SIG-M5 treated with dmso at 0.1 percent for 504 hours (cell line): ENCODE data around the gene IER5.

ENCODE experiments used
- DNase-seq: peaks from one replicate; lab custom pipeline; 2025; ENCODE audit not compliant: unreplicated experiment; lab: John Stamatoyannopoulos, UW

The IER5 gene

GRCh38 chr1:181076852-181077251 lies 11.6 kb upstream of the IER5 start:
- no peak for DNase-seq

DNA sequence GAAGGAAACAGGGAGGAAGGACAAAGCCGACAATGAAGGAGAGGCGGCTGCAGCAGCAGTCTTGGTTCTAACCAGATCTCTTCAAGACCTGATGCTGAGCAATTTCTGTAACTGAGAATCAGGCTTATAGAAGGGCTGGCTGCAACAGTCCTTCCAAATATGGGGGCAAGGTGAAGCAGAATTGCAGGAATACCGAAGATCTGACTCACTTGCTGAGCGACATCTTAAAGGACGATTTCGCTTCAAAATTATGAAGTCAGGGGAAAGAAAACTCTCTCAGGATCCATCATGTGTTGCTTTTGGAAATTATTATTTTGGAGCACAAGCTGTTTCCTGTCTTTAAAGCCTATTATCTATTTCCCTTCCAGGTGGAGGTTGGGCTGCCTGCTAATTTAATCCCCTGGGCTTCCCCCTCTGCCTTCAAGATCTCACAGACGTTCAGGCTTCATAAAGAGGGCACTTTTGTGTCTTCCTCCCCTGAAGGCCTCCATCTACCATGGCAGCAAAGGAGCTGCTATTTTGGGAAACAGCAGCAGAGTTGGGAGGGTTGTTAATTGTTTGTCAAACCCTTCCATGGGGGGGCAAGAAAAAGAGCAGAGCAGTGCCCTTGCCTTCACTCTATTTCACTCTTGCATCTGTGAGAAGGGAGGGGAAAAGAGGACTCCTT lies 10.8 kb upstream of the IER5 start:
- no peak for DNase-seq

DNA sequence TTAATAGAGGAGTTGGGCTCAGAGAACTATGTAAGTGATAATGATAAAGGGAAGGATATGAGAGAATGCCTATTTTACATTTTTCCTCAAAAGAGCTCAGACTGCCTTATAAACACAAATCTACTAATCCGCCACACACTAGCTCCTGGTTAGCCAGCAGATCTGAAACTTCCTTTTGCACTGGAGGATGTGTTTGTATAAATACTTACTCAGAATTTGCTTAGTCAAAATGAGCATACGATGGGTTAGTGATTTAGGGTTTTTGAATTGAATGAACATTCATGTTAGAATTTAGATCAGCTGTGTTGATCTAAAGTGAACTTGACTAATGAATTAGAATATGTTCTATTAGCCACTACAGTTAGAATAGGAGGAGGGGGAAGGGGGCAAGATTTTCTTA lies 9.1 kb upstream of the IER5 start:
- DNase-seq = no peak

DNA sequence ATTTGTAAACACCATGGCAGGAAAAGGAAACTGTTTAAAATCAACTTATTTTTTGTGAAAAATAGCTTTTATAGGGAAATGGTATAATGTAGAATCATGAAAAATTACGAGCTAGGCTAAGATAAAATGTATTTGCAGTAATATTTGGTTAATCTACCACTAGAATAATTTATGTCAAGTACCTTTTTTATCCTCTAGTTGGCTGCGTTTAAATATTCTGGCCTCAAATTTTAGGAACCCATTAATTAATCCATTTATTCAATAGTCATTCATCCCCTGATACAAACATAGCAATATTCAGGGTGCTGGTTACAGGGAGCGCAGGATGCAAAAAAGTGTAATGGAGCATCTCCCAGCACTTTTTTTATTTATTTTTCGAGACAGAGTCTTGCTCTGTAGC lies 8.6 kb upstream of the IER5 start:
- DNase-seq = no peak

DNA sequence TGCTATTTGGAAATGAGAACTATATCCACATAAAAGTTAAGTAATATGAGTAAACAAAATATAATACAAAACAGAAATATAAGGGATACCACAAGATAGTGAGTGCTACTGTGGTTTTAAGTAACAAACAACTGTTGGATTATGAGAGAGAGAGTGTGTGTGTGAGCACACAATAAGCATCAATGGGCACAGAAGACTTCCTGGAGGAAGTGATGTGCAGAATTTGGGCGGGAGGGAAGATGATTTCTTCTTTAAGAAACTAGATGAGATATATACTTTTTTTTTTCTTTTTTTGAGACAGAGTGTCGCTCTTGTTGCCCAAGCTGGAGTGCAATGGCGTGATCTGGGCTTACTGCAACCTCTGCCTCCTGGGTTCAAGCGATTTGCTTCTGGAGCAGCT lies 7.9 kb upstream of the IER5 start:
- DNase-seq = no peak

GRCh38 chr1:181081395-181081794 lies 7.1 kb upstream of the IER5 start:
- no peak for DNase-seq

- DNase-seq = peak; percentile 97
These were observed 4.5 kb upstream of the IER5 start for GRCh38 chr1:181083842-181084605.

DNA sequence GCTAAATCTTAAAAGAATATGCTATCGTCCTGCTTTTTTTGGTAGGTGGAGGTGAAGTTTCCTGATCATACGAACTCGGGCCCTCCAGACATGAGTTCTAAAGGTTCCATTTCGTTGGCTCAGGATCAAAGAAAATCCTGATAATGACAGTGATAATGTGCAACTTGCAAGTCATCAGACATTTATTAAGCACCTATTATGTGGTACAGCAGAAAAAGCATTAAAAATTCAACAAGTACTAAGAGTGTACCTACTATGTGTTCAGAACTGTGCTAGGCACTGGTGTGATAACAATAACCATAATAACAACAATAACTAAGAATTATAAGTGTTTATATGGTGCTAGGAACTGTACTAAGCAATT lies 3.9 kb upstream of the IER5 start:
- DNase-seq = no peak

GRCh38 chr1:181086091-181086490 lies 2.4 kb upstream of the IER5 start:
- DNase-seq = no peak

GRCh38 chr1:181086926-181087325 lies 1.6 kb upstream of the IER5 start:
- peak; percentile 75 for DNase-seq

DNA sequence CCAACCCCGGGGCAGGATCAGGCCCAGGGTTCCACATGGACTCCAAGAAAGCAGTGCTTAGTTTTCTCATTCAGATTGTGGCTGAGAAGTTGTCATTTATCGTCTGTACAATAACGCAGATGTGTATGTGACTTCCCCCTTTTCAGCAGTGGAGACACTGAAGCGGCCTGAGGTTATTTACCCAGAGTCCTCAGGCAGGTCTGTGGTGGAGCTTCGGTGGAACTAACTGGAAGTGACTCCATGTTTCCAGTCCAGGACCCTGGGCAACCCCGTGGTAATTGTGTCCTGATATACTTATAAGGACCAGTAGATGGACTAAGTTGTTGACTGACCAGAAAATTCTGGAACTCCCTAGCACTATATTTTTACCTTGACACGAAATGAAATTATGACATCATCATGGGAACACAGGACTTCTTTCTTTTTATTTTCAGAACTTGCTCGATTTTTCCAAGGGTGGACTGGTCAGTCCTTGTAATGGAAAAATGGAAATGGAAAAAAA lies 1.0 kb upstream of the IER5 start:
- DNase-seq = peak; percentile 95

DNA sequence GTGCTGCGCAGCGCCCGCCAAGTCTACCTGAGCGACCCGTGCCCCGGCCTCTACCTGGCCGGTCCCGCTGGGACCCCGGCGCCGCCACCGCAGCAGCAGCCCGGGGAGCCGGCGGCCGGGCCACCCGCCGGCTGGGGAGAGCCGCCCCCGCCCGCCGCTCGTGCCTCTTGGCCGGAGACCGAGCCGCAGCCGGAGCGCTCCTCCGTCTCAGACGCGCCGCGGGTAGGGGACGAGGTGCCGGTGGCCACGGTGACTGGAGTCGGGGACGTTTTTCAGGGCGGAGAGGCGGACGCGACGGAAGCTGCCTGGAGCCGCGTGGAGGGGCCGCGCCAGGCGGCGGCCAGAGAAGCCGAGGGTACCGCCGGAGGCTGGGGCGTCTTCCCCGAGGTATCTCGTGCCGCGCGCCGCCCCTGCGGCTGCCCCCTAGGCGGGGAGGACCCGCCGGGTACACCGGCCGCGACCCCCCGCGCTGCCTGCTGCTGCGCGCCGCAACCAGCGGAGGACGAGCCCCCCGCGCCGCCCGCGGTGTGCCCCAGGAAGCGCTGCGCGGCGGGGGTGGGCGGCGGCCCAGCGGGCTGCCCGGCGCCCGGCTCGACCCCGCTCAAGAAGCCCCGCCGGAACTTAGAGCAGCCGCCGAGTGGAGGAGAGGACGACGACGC lies 646 bp downstream of the IER5 start:
- DNase-seq = peak; percentile 34

DNA sequence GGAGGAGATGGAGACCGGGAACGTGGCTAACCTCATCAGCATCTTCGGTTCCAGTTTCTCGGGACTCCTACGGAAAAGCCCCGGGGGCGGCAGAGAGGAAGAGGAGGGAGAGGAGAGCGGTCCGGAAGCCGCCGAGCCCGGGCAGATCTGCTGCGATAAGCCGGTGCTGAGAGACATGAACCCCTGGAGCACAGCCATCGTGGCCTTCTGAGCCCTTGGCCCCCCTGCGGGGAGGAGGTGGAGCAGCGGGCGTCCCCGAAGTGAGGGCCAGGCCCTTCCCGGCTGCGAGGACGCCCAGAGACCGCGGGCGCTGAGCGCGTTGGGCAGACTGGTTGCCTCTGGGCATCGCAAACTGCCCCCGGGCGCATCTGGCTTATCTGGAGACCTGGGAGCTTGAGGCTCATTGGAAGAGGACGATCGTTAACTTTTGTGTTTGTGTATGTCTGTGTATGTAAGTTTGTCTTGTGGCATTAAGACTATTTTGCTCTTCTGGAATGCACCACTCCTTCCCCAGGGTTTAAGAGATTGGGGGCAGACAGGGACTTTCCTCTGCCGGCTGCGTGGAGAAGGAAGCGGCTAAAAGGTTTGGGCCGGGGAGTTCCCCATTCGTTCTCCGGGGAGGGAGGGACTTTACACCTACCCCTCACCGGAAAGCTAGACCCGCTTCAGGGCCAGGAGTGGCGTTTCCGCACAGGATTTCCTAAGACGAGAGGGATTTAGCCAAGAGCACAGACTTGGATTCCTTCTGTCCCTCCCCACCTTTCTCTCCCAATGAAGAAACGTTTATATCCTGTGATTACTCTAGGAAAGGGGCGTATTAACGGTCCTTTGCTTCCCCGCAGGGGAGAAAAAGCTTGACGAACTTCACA lies 1.4 kb downstream of the IER5 start:
- peak; percentile 84 for DNase-seq

DNA sequence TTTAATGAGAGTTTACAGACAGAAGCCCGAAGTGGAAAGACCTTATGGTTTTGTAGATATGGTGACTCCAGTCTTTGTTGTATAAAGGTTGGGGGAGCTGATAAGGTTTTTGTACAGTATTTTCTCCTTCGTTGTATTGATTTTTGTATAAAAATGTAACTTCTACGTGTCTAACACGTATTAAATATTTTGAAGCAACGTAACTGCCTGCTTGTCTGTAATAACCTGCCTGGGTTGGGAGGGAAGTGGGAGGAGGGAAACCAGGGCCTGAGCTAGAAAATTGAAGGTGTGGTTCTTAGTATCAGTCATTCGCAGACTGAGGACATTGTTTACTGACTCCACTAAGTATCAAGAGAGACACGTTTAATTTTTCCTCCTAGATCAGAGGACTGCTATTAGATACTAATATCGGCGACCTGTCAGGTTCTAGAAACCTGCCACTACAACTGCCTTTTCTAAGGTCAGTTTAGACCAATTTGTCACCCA lies 2.2 kb downstream of the IER5 start:
- peak; percentile 38 for DNase-seq

DNA sequence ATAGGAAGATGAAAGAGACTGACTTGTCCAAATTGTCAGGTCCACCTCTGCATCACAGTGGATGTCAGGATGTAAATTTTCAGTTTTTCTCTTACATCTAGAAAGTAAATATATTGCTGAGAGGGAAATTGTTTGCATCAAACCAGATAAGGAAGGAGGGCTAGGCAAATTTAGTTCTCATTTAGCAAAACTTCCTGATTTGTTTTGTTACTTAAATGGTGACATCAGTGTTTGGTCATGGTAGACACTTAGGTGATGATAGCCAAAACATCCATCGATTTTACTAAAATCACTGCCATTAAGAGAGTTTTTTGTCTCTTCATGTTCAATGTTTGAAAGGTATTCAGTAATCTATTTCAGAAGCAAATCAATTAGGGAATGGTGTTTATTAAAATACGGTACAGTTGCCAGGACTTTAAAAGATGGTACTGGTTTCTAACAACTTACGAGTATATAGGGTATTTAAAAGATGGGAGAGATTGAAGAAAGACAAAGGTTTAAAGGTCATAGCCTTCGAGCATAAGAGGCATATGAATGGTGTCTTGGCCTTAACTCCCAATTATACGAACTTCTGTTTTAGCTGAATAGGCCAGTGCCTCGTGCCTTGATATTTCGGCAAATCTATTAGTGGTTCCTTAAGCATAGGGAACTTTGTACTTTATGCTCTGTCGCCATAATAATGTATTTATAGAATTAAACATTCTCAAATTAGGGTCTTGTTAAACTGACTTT lies 3.0 kb downstream of the IER5 start:
- DNase-seq = no peak

- DNase-seq = no peak
These were observed 3.6 kb downstream of the IER5 start for GRCh38 chr1:181092056-181092455.

DNA sequence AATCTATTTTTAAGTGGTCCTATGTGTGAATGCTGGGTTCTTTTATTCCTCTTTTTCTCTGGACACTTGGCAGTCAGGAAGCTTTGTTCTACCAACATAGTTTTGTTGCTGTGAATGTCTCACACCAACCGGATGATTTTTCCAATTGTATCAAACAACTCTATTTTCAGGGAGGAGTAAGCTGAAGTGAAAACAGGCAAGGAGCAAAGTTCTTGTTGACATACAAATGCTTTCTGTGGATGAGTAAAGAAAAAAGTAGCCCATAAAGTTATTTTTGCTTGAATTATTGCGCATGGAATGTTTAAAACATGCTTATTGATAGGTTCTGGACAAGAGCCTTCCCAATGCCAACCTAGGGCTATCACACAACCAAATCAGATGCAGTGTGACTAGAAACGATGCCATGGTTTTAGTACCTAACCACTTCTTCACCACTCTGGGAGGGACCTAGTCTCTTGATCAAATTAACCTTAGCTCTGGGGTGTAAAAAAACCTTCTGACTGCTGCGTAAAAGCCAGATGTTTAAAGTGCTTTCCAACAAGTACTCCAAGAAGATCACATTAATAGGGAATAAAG lies 4.5 kb downstream of the IER5 start:
- no peak for DNase-seq

DNA sequence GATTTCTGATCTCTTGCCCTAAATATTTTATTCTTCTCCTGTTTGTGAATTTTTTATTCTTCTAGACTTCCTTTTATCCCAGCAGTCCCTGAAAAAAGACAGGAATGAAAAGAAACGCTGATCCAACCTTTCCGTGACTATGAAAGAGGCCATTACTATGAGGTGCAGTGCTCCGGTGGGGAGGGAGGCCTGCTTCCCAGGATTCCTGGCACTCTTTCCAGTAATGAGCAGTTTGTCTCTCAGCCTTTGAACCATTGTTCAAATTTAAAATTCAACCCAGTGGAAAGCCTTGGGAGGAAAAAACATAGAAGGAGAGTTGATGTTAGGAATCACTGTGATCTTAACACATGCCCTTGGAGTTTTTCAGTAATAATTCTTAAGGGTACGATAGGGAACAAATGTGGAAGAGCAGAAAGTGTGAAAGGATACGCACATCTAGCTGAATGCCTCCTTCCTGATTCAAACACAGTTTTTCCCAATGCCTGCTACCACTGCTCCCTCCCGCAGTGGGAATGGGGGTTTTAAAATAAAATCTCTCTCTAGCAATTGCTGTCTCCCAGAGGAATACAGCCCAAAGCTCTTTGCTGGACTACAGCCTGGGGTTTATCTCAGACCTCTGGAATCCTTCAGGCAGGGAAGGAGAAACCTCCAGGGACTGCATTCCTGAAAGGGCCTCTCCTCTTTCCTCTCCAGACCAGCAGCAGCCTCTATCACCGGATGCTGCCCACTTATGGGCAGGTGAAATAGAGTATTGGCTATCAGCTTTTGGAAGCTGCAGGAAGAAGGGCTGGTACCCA lies 6.1 kb downstream of the IER5 start:
- DNase-seq = no peak

- DNase-seq = no peak
These were observed 6.8 kb downstream of the IER5 start for GRCh38 chr1:181095260-181095659.
